ENCODE data around the gene SRGAP1. TPM values are rescaled to one million over a fixed set of nuclear protein-coding genes. Genes with fewer than 3 reads are reported as not detected.
A peak's percentile ranks its signal among the peaks of the same experiment; 100 is the strongest.

SRGAP1 gene
- total and polyA plus RNA-seq, 8 donors: 2.5 to 13.3 (median 7.5) TPM

- WGBS, 2 donors: 98 to 99% methylated on average over 3 of the region's 3 CpGs
- intact Hi-C loops (cut with DNase I): no loop called here
- peaks cover 29 to 63% (median 30%) of the 10 kb centered on the region in 3 donors for H3K4me1 ChIP-seq
Measured at GRCh38 chr12:63917477-63917862, 73.0 kb downstream of the SRGAP1 start.

GRCh38 chr12:63917864-63918799, 73.6 kb downstream of the SRGAP1 start:
- Histone ChIP-seq H3K4me3 (no peak overlapping the region), H3K27me3 (no peaks in the 10 kb centered on the region), H3K36me3 (no peaks in the 10 kb centered on the region), H3K27ac (peak overlapping the region in 2 of 4 donors; percentile 47 to 60), H3K4me1 (peaks cover 29 to 63% (median 30%) of the 10 kb centered on the region in 3 donors), H3K9me3 (no peaks in the 10 kb centered on the region)
- ATAC-seq (peak; percentile 35 to 85 (median 73)), DNase-seq (no peak), FAIRE-seq (peak; percentile 45)
- intact Hi-C loops (cut with DNase I): no loop called here
- WGBS, 2 donors: 66 to 77% methylated on average over 10 of the region's 10 CpGs
- TF ChIP-seq CTCF (IDR thresholded peaks at IDR 0.05): no peak

More at GRCh38 chr12:63917477-63917862, 73.0 kb downstream of the SRGAP1 start:
- Histone ChIP-seq H3K27ac (peak overlapping the region in 2 of 4 donors; percentile 47 to 60), H3K9me3 (no peaks in the 10 kb centered on the region), H3K27me3 (no peaks in the 10 kb centered on the region), H3K4me3 (no peak overlapping the region), H3K36me3 (no peaks in the 10 kb centered on the region)
- DNase-seq (no peak), ATAC-seq (no peak), FAIRE-seq (no peak)
- no peak for TF ChIP-seq CTCF (IDR thresholded peaks at IDR 0.05)

GRCh38 chr12:63918800-63919300, 74.3 kb downstream of the SRGAP1 start:
- DNase-seq (no peak), ATAC-seq (peak in 1 of 4 donors; percentile 16), FAIRE-seq (no peak)
- H3K27me3 ChIP-seq: no peaks in the 10 kb centered on the region
- no peaks in the 10 kb centered on the region for H3K9me3 ChIP-seq
- H3K27ac ChIP-seq: peak overlapping the region in 2 of 4 donors; percentile 47 to 60
- WGBS, 2 donors: 92 to 94% methylated on average over 6 of the region's 6 CpGs
- H3K36me3 ChIP-seq: no peaks in the 10 kb centered on the region
- intact Hi-C loops (cut with DNase I): no loop called here
- no peak overlapping the region for H3K4me3 ChIP-seq
- no peak for TF ChIP-seq CTCF (IDR thresholded peaks at IDR 0.05)
- peaks cover 26 to 58% (median 26%) of the 10 kb centered on the region in 3 donors for H3K4me1 ChIP-seq

GRCh38 chr12:63919756-63920155, 75.3 kb downstream of the SRGAP1 start:
- peaks cover 17 to 49% (median 18%) of the 10 kb centered on the region in 3 donors for H3K4me1 ChIP-seq
- H3K27me3 ChIP-seq: no peaks in the 10 kb centered on the region
- no peaks in the 10 kb centered on the region for H3K36me3 ChIP-seq
- DNase-seq (no peak), FAIRE-seq (no peak), ATAC-seq (no peak)
- 96 to 100% methylated on average over 2 of the region's 2 CpGs for WGBS, 2 donors
- H3K27ac ChIP-seq: no peak overlapping the region
- no peak for TF ChIP-seq CTCF (IDR thresholded peaks at IDR 0.05)
- no peak overlapping the region for H3K4me3 ChIP-seq
- H3K9me3 ChIP-seq: no peaks in the 10 kb centered on the region
- intact Hi-C loops (cut with DNase I): no loop called here
